Measurements from ENCODE around the gene PROCR.
A peak's percentile ranks its signal among the peaks of the same experiment; 100 is the strongest.
"Not testable (repeated sequence)": the region's sequence is repeated elsewhere in the genome, so short reads cannot be mapped to it uniquely, and the experiment has no call there.

The PROCR gene

GRCh38 chr20:35171753-35172433 lies at the start of gene PROCR:
Gene PROCR, plus strand, starts transcription at chr20:35172072. Its CDS starts 83 bp downstream, at chr20:35172155.
- peak; percentile 29 for DNase-seq

- DNase-seq, result no peak
These were observed 49.0 kb upstream of the PROCR start for GRCh38 chr20:35122756-35123405.

- DNase-seq, result no peak
These were observed 46.1 kb upstream of the PROCR start for GRCh38 chr20:35125753-35126152.

GRCh38 chr20:35129647-35130069 lies 42.2 kb upstream of the PROCR start:
- no peak for DNase-seq

- DNase-seq, result no peak
These were observed 39.9 kb upstream of the PROCR start for GRCh38 chr20:35131934-35132333.

- DNase-seq, result no peak
These were observed 38.8 kb upstream of the PROCR start for GRCh38 chr20:35133031-35133430.

GRCh38 chr20:35133735-35134134 lies 38.1 kb upstream of the PROCR start:
- DNase-seq, result no peak

GRCh38 chr20:35134472-35134871 lies 37.4 kb upstream of the PROCR start:
- no peak for DNase-seq

GRCh38 chr20:35134880-35135279 lies 37.0 kb upstream of the PROCR start:
- no peak for DNase-seq

- DNase-seq, result no peak
These were observed 35.8 kb upstream of the PROCR start for GRCh38 chr20:35135867-35136586.

GRCh38 chr20:35144694-35145093 lies 27.2 kb upstream of the PROCR start:
- DNase-seq, result peak; percentile 51

- no peak for DNase-seq
These were observed 26.7 kb upstream of the PROCR start for GRCh38 chr20:35145141-35145564.

- no peak for DNase-seq
These were observed 25.5 kb upstream of the PROCR start for GRCh38 chr20:35146299-35146919.

- DNase-seq, result peak; percentile 94
These were observed 24.8 kb upstream of the PROCR start, which contains the start of gene EDEM2 for GRCh38 chr20:35146920-35147574. Gene EDEM2, minus strand, starts transcription at chr20:35147336. Its CDS starts 78 bp downstream, at chr20:35147258.

GRCh38 chr20:35147575-35148071 lies 24.2 kb upstream of the PROCR start:
- peak; percentile 18 for DNase-seq

GRCh38 chr20:35150846-35151579 lies 20.9 kb upstream of the PROCR start:
- DNase-seq, result no peak

- DNase-seq, result no peak
These were observed 20.1 kb upstream of the PROCR start for GRCh38 chr20:35151736-35152135.

GRCh38 chr20:35155936-35156335 lies 15.9 kb upstream of the PROCR start:
- DNase-seq, result no peak

GRCh38 chr20:35156978-35157377 lies 14.9 kb upstream of the PROCR start:
- DNase-seq, result no peak

GRCh38 chr20:35160341-35160740 lies 11.5 kb upstream of the PROCR start:
- DNase-seq, result not testable (repeated sequence)

- not testable (repeated sequence) for DNase-seq
These were observed 7.3 kb upstream of the PROCR start for GRCh38 chr20:35164531-35164930.

All from CD4-positive, alpha-beta T cell treated with Interferon gamma for 1 hour (primary cell).